ENCODE data around the gene HTR1E.

Gene HTR1E

GRCh38 chr6:86952991-86953390, 15.7 kb downstream of the HTR1E start:
- TF ChIP-seq CTCF (IDR thresholded peaks at IDR 0.05; ENCODE audit: control insufficient read depth, insufficient read depth, low read depth, low read length, missing control alignments), result no peak
- no peak overlapping the region for H3K4me3 ChIP-seq (ENCODE audit: control insufficient read depth, low read depth, low read length)
- no peak for DNase-seq (ENCODE audit: low read depth)

GRCh38 chr6:86959656-86960055, 22.3 kb downstream of the HTR1E start:
- TF ChIP-seq CTCF (IDR thresholded peaks at IDR 0.05; ENCODE audit: control insufficient read depth, insufficient read depth, low read depth, low read length, missing control alignments), result no peak
- DNase-seq (ENCODE audit: low read depth), result no peak
- no peak overlapping the region for H3K4me3 ChIP-seq (ENCODE audit: control insufficient read depth, low read depth, low read length)

- no peak for DNase-seq (ENCODE audit: low read depth)
- no peak overlapping the region for H3K4me3 ChIP-seq (ENCODE audit: control insufficient read depth, low read depth, low read length)
- no peak for TF ChIP-seq CTCF (IDR thresholded peaks at IDR 0.05; ENCODE audit: control insufficient read depth, insufficient read depth, low read depth, low read length, missing control alignments)
These were observed 24.3 kb downstream of the HTR1E start for GRCh38 chr6:86961455-86962200.

GRCh38 chr6:86963352-86963751, 26.0 kb downstream of the HTR1E start:
- no peak for DNase-seq (ENCODE audit: low read depth)
- no peak for TF ChIP-seq CTCF (IDR thresholded peaks at IDR 0.05; ENCODE audit: control insufficient read depth, insufficient read depth, low read depth, low read length, missing control alignments)
- no peak overlapping the region for H3K4me3 ChIP-seq (ENCODE audit: control insufficient read depth, low read depth, low read length)

GRCh38 chr6:86964029-86964579, 26.8 kb downstream of the HTR1E start:
- no peak overlapping the region for H3K4me3 ChIP-seq (ENCODE audit: control insufficient read depth, low read depth, low read length)
- no peak for TF ChIP-seq CTCF (IDR thresholded peaks at IDR 0.05; ENCODE audit: control insufficient read depth, insufficient read depth, low read depth, low read length, missing control alignments)
- DNase-seq (ENCODE audit: low read depth), result no peak

GRCh38 chr6:86966271-86966670, 28.9 kb downstream of the HTR1E start:
- no peak overlapping the region for H3K4me3 ChIP-seq (ENCODE audit: control insufficient read depth, low read depth, low read length)
- no peak for DNase-seq (ENCODE audit: low read depth)
- no peak for TF ChIP-seq CTCF (IDR thresholded peaks at IDR 0.05; ENCODE audit: control insufficient read depth, insufficient read depth, low read depth, low read length, missing control alignments)
